Natural killer cell treated with Interleukin-12 subunit alpha and Interleukin-12 subunit beta and Interleukin-15 and Interleukin-18, amount 100 ng/mL, for 72 hours (primary cell): Measurements from ENCODE around the gene DIRAS1. TPM values are rescaled to one million over a fixed set of nuclear protein-coding genes. Genes with fewer than 3 reads are reported as not detected.
A peak's percentile ranks its signal among the peaks of the same experiment; 100 is the strongest.

Experiments used
- ATAC-seq, 2 donors: fragments of 150-1000 bp; cut with Tn5 transposase in 1 of 2; sonication (Bioruptor Pico), chemical (Tn5 transposase) in 1 of 2; 2 replicates each; pipeline ENCODE4 v1.10.0; 2021
- DNase-seq: peaks from one replicate; pipeline ENCODE4 v3.0.0; 2022; ENCODE audit warnings: low spot score
- H3K27ac Mint-ChIP-seq, 2 donors: 1 replicate in 1 of 2; 2 replicates in 1 of 2; pipeline ENCODE4 v1.8.0; 2022; ENCODE audit warnings: mixed read lengths in 2 of 2, mild to moderate bottlenecking in 1 of 2, moderate library complexity in 1 of 2
- H3K27me3 Mint-ChIP-seq, 2 donors: 1 replicate in 1 of 2; 2 replicates in 1 of 2; pipeline ENCODE4 v1.8.0; 2022; ENCODE audit warnings: mixed read lengths in 2 of 2
- H3K36me3 Mint-ChIP-seq: one replicate; pipeline ENCODE4 v1.8.0; 2022; ENCODE audit warnings: mixed read lengths
- H3K4me1 Mint-ChIP-seq, 2 donors: 1 replicate in 1 of 2; 2 replicates in 1 of 2; pipeline ENCODE4 v1.8.0; 2022; ENCODE audit warnings: low read depth in 2 of 2, mixed read lengths in 2 of 2, mild to moderate bottlenecking in 1 of 2
- H3K4me3 Mint-ChIP-seq: one replicate; pipeline ENCODE4 v1.8.0; 2022; ENCODE audit warnings: mixed read lengths
- H3K9me3 Mint-ChIP-seq: 2 replicates; pipeline ENCODE4 v1.8.0; 2022; ENCODE audit warnings: mixed read lengths
- total RNA-seq, 2 donors: library from RNA; stranded (reverse); gene quantifications; one replicate each; pipeline ENCODE4 v1.2.3, GENCODE V29; 2022

DIRAS1 gene, protein sequence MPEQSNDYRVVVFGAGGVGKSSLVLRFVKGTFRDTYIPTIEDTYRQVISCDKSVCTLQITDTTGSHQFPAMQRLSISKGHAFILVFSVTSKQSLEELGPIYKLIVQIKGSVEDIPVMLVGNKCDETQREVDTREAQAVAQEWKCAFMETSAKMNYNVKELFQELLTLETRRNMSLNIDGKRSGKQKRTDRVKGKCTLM
- total RNA-seq: not detected

DNA sequence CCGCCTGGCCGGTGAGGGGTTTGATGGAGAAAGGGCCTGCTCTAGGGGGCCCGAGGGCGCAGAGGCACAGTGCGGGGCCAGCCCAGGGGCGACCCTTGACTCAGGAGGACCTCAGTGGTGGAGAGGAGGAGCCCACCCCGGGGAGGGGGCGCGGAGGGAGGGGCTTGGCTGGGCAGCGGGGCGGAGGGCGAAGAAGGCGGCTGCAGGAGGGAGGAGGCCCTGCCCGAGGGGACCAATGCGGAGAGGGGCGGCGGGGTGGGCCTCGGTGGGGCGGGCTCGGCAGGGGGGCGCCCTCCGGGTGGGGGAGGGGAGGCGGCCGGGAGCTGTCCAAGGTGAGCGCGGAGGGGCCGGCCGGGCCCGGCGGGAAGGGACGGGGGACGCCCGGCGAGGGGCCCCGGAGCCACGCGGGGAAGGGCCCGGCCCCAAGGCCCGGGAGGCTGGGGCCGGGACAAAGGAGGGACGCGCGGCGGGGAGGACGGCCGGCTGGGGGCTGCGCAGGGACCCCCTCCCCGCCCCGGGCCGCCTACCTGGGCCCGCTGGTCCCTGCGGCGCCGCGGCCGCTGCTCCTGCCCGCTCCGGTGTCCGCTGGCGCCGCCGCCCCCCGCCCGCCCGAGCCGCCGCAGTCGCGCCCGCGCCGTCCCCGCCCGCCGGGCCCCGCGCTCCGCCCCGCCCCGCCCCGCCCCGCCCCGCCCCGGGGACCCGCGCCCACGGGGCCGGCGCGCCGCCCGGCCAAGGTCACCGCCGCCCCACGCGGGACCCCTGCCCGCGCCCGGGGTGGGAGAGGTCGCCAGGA lies at the start of gene DIRAS1:
DIRAS1 (minus strand) TSS at position 596 of the 793 bp plus-strand sequence. CDS start 3,566 bp downstream, outside the sequence.
- DNase-seq: no peak
- H3K27ac Mint-ChIP-seq: no peak within 1 kb of the TSS
- no peaks in the 10 kb centered on the region for H3K4me1 Mint-ChIP-seq
- peaks cover 1% of the 10 kb centered on the region for H3K36me3 Mint-ChIP-seq
- no peak for ATAC-seq
- H3K9me3 Mint-ChIP-seq: no peaks in the 10 kb centered on the region
- H3K4me3 Mint-ChIP-seq: no peak within 1 kb of the TSS
- peaks cover 14 to 15% of the 10 kb centered on the region in 2 donors for H3K27me3 Mint-ChIP-seq

DNA sequence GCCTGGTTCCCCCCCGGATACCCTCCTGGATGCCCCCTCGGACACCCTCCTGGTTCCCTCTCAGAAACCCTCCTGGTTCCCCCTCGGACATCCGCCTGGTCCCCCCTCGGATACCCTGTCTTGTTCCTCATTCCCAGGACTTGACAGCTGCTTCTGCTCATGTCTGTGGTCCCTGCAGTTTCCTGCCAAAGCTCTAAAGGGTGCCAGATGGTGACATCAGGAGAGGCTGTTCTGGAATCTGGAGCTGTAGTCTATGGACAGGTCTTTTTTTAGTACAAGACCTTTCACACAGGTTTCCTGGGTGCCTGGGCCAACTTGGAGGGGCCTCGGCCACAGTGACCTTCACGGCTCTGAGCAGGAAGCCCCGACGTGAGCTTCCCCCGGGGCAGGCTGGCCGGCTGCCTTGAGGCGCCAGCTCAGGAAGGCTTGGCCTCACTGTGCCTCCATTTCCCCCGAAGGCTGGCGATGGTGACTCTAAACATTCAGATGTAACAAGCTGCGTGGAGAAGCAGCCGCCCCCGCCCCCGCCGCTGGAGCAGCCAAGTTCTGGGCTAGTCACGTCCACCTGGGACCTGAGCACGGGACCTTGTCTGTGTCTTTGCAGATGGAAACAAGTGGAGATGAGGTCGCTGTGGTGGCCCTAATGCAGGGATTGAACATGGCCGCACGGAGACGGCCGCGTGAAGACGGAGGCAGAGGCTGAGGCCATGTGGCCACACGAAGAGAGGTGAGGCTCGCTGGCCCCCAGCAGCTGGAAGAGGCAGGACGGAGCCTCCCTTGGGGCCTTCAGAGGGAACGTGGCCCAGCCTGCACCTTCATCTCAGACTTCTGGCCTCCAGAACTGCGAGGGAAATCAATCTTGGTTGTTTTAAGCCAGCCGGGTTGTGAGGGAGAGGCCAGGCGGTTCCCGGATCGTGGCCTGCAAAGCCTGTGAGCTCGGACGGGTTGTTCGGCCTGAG lies 49.2 kb upstream of the DIRAS1 start:
- Mint-ChIP-seq H3K4me1 (peaks cover 9 to 16% of the 10 kb centered on the region in 2 donors), H3K36me3 (no peaks in the 10 kb centered on the region), H3K4me3 (no peak overlapping the region), H3K27me3 (no peaks in the 10 kb centered on the region), H3K27ac (no peak overlapping the region), H3K9me3 (no peaks in the 10 kb centered on the region)
- no peak for DNase-seq
- ATAC-seq: no peak

DNA sequence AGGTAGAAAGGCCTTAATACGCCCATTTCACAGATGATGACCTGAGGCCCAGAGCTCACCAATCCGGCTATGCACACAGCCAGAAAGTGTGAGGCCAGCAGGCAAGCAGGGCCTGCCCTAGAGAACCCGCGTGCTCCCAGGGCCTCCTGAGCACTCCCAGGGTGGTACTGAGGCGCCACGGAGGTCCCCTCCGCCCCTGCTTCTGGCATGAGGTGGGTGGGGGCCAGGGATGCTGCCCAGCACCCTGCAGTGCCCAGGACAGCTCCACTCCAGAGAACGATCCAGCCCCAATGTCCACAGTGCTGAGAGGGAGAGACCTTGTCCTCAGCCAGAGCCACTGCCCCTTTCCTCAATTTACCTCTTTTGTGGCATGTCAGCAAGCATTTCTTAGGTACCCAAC lies 48.0 kb upstream of the DIRAS1 start:
- Mint-ChIP-seq H3K36me3 (no peaks in the 10 kb centered on the region), H3K27me3 (no peaks in the 10 kb centered on the region), H3K4me3 (no peak overlapping the region), H3K27ac (no peak overlapping the region), H3K9me3 (no peaks in the 10 kb centered on the region), H3K4me1 (peaks cover 6 to 9% of the 10 kb centered on the region in 2 donors)
- DNase-seq (no peak), ATAC-seq (no peak)

DNA sequence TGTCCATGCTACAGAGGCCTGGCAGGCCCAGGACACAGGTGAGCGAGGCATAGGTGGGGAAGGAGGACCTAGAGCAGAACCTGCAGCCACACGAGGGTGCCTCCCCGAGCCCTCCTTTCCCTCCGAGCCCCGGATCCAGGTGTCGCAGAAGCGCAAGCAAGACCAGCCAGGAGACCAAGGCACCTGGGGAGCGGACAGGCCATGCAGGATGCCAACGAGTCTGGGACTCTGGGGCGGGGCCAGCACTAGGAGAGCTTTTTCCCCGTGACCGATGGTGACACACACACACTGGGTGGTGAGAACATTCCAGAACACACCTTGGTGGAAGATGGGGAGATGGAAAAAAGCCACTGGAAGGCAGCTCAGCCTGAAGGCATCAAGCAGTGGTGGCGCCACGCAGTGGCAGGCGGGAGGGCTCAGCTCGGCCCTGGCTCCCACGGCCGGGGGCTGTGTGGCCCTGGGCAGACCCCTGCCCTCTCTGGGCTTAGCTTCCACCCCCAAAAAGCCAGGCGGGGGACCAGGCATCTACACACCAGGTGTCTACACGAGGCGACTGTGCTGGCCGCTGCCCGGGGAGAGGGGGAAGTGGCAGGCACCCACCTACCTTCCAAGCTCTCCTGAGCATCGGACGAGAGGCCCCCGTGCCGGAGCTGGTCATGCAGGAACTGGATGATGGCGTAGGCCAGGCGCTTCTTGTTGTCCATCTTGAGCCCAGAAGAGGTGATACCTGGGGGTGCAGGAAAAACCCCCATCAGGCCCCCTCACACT lies 47.4 kb upstream of the DIRAS1 start:
- Mint-ChIP-seq H3K4me3 (no peak overlapping the region), H3K9me3 (no peaks in the 10 kb centered on the region)

GRCh38 chr19:2767688-2768087 lies 46.5 kb upstream of the DIRAS1 start:
- DNase-seq (peak; percentile 61), ATAC-seq (no peak)
- Mint-ChIP-seq H3K27ac (no peak overlapping the region), H3K4me1 (peaks cover 6 to 7% of the 10 kb centered on the region in 2 donors), H3K4me3 (no peak overlapping the region), H3K36me3 (no peaks in the 10 kb centered on the region), H3K27me3 (no peaks in the 10 kb centered on the region), H3K9me3 (no peaks in the 10 kb centered on the region)

More for the DNA sequence above, 47.4 kb upstream of the DIRAS1 start:
- H3K36me3 Mint-ChIP-seq: no peaks in the 10 kb centered on the region
- no peak overlapping the region for H3K27ac Mint-ChIP-seq
- no peaks in the 10 kb centered on the region for H3K27me3 Mint-ChIP-seq
- ATAC-seq (no peak), DNase-seq (peak; percentile 56)
- H3K4me1 Mint-ChIP-seq: peaks cover 6 to 7% of the 10 kb centered on the region in 2 donors

- H3K36me3 Mint-ChIP-seq: no peaks in the 10 kb centered on the region
These were observed 45.6 kb upstream of the DIRAS1 start for GRCh38 chr19:2766594-2767372.

GRCh38 chr19:2765376-2765775 lies 44.2 kb upstream of the DIRAS1 start:
- no peaks in the 10 kb centered on the region for H3K9me3 Mint-ChIP-seq
- no peak overlapping the region for H3K27ac Mint-ChIP-seq
- H3K4me3 Mint-ChIP-seq: no peak overlapping the region
- H3K27me3 Mint-ChIP-seq: no peaks in the 10 kb centered on the region
- no peak for DNase-seq
- ATAC-seq: no peak
- no peaks in the 10 kb centered on the region for H3K36me3 Mint-ChIP-seq
- H3K4me1 Mint-ChIP-seq: no peaks in the 10 kb centered on the region

More at GRCh38 chr19:2766594-2767372, 45.6 kb upstream of the DIRAS1 start:
- no peaks in the 10 kb centered on the region for H3K4me1 Mint-ChIP-seq
- ATAC-seq (no peak), DNase-seq (no peak)
- H3K27me3 Mint-ChIP-seq: no peaks in the 10 kb centered on the region
- no peaks in the 10 kb centered on the region for H3K9me3 Mint-ChIP-seq
- H3K27ac Mint-ChIP-seq: no peak overlapping the region
- H3K4me3 Mint-ChIP-seq: no peak overlapping the region

DNA sequence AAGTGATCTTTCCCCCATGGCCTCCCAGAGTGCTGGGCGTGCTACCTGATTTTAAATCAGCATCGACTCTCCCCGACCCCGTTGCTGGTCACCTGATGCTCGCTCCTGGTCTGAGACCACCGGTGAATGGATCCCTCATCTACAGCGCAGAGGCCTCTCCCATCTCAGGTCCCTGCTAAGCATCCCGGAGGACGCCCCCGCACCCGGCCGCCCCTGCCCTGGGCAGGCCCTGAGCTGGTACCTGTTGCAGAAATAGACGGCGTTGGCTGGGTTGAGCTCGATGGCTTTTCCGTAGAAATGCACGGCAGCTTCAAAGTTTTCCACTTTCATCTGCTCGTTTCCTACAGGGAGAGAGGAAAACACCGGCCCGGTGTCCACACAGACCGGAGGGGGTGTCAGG lies 43.8 kb upstream of the DIRAS1 start:
- Mint-ChIP-seq H3K9me3 (no peaks in the 10 kb centered on the region), H3K4me1 (no peaks in the 10 kb centered on the region), H3K4me3 (no peak overlapping the region), H3K36me3 (no peaks in the 10 kb centered on the region), H3K27ac (no peak overlapping the region), H3K27me3 (no peaks in the 10 kb centered on the region)
- DNase-seq (no peak), ATAC-seq (no peak)

DNA sequence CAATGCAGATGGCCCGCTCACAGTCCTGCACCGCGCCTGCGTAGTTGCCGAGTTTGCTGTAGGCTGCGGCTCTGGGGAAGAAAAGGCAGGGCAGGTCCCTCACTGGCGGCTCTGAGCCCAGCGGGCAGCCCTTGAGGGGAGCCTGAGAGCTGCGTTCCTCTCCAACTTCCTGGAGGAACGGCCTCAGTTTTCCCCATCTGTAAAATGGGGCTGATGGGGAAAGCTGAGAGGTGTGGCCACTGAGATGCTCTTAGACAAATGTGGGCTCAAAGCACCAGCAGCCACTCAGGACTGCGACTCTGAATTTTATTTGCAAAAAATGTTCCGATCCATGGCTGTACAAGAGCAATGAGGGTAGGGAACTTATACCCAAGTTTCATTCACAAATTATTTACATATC lies 42.5 kb upstream of the DIRAS1 start:
- no peaks in the 10 kb centered on the region for H3K36me3 Mint-ChIP-seq
- no peak overlapping the region for H3K27ac Mint-ChIP-seq
- H3K27me3 Mint-ChIP-seq: no peaks in the 10 kb centered on the region
- H3K9me3 Mint-ChIP-seq: no peaks in the 10 kb centered on the region
- no peaks in the 10 kb centered on the region for H3K4me1 Mint-ChIP-seq
- H3K4me3 Mint-ChIP-seq: no peak overlapping the region
- DNase-seq (no peak), ATAC-seq (no peak)

DNA sequence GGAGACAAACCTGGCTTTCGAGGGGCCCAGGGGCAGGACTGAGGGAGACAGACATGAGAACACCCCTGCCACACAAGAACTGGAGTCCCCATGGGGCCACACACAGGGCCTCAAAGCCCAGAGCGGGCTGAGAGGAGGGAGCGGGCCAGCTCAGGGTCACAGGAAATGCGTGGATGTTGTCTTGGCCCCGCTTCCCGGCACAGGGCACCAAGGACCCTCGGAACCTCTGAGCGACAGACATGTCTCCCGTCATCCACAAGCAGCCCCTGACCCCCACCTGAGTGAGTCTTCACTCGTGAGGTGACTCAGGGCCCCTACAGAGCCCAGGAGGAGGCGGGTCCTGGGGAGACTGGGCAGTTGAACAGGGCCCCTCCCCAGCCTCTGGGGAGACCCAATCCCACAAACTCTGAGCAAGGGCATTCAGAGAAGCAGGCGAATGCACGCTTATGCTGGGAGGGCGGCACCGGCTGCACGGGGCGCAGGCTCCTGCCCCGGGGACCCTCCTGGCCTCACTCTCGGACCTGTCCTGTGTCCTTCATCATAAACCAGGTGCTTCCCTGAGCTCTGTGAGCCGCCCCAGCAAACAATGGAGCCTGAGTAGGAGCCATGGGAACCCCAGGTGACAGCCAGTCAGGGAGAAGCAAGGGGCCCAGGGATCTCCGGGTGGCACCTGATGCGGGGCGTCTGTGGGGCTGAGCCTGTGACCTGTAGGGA lies 41.8 kb upstream of the DIRAS1 start:
- Mint-ChIP-seq H3K27ac (no peak overlapping the region), H3K36me3 (no peaks in the 10 kb centered on the region), H3K4me3 (no peak overlapping the region), H3K4me1 (no peaks in the 10 kb centered on the region), H3K27me3 (no peaks in the 10 kb centered on the region), H3K9me3 (no peaks in the 10 kb centered on the region)
- ATAC-seq (no peak), DNase-seq (no peak)

DNA sequence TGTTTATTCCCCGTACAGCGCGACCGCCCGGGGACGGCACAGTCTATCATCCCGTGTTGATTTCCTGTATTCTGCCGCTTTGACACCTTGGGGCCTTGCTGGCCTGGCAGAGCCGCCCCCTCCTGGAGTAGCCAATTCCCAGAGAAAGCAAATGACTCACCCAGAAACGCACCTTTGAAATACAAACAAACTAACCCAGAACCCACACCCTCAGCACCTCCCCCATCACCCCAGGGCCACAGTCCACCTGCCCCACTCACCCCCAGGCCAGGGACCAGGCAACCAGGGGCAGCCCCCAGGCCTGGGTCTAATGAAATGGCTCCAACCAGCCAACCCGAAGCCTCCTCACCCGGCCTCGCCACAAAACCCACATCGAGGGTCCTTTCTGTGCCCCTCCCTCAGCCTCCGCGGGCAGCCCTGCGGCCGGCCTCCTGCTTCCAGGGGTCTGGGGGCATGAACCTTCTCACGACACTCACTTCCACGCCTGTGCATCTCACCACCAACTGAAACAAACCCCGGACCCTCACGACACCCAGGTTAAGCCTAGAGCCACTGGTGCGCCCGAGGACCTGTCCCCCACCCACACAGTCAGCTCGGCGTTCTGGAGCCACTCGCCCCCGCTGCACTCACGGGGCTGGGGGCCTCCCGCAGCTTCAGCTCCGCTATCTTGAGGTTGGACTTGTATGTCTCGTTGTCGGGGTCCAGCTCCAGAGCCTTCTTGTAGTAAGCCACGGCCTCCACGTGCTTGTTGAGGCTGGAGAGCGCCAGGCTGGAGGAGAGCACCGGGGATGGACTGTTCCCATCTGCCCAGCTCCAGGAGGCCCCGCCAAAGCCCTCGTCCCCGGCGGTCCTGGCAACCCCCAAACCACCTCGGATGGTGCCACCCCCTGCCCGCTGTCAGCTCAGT lies 41.0 kb upstream of the DIRAS1 start:
- H3K27ac Mint-ChIP-seq: no peak overlapping the region
- H3K36me3 Mint-ChIP-seq: no peaks in the 10 kb centered on the region

More for the DNA sequence above, 41.0 kb upstream of the DIRAS1 start:
- DNase-seq: no peak
- Mint-ChIP-seq H3K9me3 (no peaks in the 10 kb centered on the region), H3K4me3 (no peak overlapping the region), H3K4me1 (no peaks in the 10 kb centered on the region), H3K27me3 (no peaks in the 10 kb centered on the region)
- no peak for ATAC-seq
